T-helper 17 cell (primary cell): ENCODE data around the gene GNB2. TPM values are rescaled to one million over a fixed set of nuclear protein-coding genes. Genes with fewer than 3 reads are reported as not detected.

ENCODE experiments used
- ATAC-seq: fragments of 150-1000 bp; cut with Tn5 transposase; 2 replicates; pipeline ENCODE4 v1.10.0; 2021; ENCODE audit warnings: mild to moderate bottlenecking, moderate library complexity
- DNase-seq, 3 donors: peaks; one replicate each; pipeline versions ENCODE4 v3.0.0 to v3.0.0-alpha.2; 2020 to 2021
- H3K9me3 ChIP-seq: one replicate; pipeline ENCODE4 v1.7.0; 2013; ENCODE audit warnings: low read length, mild to moderate bottlenecking; ENCODE audit not compliant: control insufficient read depth, poor library complexity, severe bottlenecking
- H3K27ac Mint-ChIP-seq: one replicate; pipeline ENCODE4 v1.8.0; 2022; ENCODE audit warnings: mild to moderate bottlenecking, moderate library complexity, mixed read lengths
- H3K27me3 Mint-ChIP-seq: one replicate; pipeline ENCODE4 v1.8.0; 2022; ENCODE audit warnings: mixed read lengths
- H3K36me3 Mint-ChIP-seq: one replicate; pipeline ENCODE4 v1.8.0; 2022; ENCODE audit warnings: low read depth, mixed read lengths
- H3K4me1 Mint-ChIP-seq: one replicate; pipeline ENCODE4 v1.8.0; 2022; ENCODE audit warnings: mild to moderate bottlenecking, mixed read lengths
- H3K4me3 Mint-ChIP-seq: one replicate; pipeline ENCODE4 v1.8.0; 2022; ENCODE audit warnings: mild to moderate bottlenecking, moderate library complexity, mixed read lengths
- total RNA-seq, 4 donors: library from RNA in 2 of 4; stranded (reverse) in 2 of 4; gene quantifications; one replicate each; pipeline ENCODE4 v1.2.3 and lab custom pipeline; 2022 to 2026

The GNB2 gene
- total RNA-seq, 2 donors from 2014 or later, result 140 to 161 TPM

DNA sequence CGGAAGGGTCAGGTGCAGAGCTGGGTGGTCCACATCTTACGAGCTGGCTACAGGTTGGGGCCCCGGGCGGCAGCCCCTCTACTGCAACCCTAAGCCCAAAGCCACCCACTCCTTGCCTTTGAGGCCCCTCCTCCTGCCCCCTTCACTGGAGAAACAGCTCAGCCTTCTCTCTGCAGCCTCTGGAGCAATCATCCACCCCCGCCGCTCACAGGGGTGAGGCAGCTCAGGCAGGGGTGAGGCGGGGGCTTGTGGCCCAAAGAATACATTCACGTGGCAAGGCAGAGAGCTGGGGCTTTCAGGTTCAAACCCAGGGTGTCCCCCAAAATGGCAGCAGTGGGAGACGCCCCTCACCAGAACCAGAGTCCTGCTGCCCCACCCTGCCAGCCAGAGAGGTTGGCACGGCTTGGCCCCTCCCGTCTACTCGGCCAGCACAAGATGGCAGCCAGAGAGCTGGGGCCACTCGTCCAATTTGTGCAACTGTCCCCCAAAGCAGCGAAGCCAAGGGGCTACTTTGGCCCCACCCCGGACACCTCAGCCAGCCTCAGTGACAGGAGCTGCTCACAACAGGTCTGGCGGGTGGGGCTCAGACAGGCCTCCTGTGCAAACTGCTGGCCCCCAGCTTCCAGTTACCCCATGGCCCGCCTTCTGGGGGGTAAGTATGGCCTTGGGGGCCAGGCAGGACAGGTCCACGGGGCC is 7.2 kb downstream of the GNB2 start:
- no peaks in the 10 kb centered on the region for H3K27me3 Mint-ChIP-seq
- H3K4me1 Mint-ChIP-seq, result peaks cover 31% of the 10 kb centered on the region
- DNase-seq, result no peak
- H3K4me3 Mint-ChIP-seq, result no peak overlapping the region
- no peak for ATAC-seq
- peaks cover 2% of the 10 kb centered on the region for H3K36me3 Mint-ChIP-seq
- no peaks in the 10 kb centered on the region for H3K9me3 ChIP-seq
- H3K27ac Mint-ChIP-seq, result peak overlapping the region; percentile 84

DNA sequence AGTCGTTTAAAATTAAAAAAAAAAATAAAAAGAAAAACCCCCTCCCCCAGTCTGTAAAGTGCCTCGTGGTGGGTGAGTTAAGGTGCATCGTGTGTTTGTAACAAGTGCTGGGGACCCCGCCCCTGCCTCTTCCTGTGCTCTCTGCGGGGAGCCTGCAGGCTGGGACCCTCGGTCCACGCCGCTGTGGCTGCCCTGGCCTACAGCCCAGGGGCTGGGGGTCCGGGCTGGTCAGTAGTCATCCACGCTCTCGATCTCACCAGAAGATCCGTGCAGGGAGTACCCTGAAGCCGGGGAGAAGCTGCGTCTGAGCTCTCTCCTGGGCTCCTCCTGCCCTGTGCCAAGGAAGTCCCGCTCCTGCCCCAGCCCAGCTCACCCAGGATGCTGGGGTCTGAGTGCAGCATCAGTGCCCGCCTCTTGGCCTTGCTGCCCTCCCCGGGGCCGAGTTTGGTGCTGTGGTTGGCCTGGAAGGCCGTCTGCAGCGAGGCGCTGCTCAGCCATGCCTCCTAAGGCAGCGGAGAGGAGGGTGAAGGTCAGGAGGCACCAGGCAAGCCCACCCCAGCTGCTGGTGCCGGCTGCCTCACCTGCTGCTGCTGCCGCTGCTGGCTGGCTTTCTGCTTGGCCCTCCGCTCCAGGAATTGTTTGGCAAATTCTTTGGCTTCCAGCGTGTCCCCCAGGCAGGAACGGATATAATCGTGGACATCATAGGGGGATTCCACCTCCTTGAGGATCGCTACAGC is 8.1 kb downstream of the GNB2 start:
- Mint-ChIP-seq H3K4me1 (peaks cover 28% of the 10 kb centered on the region), H3K4me3 (no peak overlapping the region), H3K27me3 (no peaks in the 10 kb centered on the region), H3K27ac (peak overlapping the region; percentile 53), H3K36me3 (peaks cover 2% of the 10 kb centered on the region)
- ATAC-seq, result peak; percentile 7
- DNase-seq, result no peak
- H3K9me3 ChIP-seq, result no peaks in the 10 kb centered on the region

DNA sequence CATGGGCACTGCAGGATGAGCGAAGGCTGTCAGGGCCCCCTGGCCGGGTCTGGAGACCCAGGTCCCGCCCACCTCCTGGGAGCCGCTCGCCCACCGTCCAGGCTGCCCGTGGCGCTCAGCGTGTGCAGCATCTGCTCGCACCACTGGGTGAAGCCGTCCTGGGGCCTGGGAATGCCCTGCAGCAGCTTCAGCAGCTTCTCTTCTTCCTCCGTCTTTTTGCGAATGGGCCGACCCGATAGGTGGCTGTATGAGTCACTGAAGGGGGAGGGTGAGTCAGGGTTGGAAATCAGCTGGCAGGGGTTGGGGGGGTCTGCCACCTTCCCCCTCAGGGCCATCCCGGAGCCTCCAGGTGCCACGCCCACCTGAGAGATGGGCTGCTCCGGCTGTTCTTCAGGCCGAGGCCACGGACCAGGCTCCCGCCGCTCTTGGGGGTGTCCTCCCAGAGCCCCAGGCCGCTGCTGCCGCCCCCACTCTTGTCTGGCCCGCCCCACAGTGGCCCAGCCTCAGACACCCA is 8.7 kb downstream of the GNB2 start:
- no peaks in the 10 kb centered on the region for H3K9me3 ChIP-seq
- no peak overlapping the region for H3K27ac Mint-ChIP-seq
- H3K4me3 Mint-ChIP-seq, result no peak overlapping the region
- peaks cover 26% of the 10 kb centered on the region for H3K4me1 Mint-ChIP-seq
- no peak for DNase-seq
- H3K27me3 Mint-ChIP-seq, result no peaks in the 10 kb centered on the region
- no peak for ATAC-seq
- H3K36me3 Mint-ChIP-seq, result peaks cover 2% of the 10 kb centered on the region

DNA sequence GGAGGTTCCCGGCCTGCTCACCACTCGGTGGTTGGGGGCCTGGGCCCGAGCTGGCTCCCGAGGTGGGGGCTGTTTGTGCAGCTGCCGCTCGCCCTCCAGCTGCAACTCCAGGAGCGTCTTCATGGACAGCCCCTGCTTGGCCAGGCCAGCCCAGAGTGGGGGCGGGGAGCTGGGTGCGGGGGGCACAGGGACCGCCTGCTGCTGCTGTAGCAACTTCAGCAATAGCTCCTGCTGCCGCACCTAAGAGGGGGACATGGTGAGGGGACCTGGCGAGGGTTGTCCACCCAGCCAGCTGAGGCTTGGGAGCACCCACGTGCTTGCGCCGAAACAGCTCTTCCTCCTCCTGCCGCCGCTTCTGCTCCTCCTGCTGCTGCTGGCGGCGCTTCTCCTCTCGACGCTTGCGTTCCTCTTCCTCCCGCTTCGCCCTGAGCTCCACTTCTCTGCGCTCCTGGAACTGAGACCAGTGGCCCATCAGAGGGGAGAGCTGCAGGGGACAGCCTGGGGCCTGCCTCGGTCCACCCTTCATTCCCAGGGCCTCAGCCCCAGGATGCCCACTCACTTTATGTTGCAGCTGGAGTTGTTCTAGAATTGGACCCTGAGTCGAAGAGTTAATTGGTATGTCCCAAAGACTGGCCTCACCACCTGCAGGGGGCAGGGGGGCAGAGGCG is 9.6 kb downstream of the GNB2 start:
- Mint-ChIP-seq H3K27me3 (no peaks in the 10 kb centered on the region), H3K4me3 (no peak overlapping the region), H3K4me1 (peaks cover 21% of the 10 kb centered on the region), H3K36me3 (no peaks in the 10 kb centered on the region), H3K27ac (no peak overlapping the region)
- H3K9me3 ChIP-seq, result no peaks in the 10 kb centered on the region
- ATAC-seq, result no peak
- no peak for DNase-seq

DNA sequence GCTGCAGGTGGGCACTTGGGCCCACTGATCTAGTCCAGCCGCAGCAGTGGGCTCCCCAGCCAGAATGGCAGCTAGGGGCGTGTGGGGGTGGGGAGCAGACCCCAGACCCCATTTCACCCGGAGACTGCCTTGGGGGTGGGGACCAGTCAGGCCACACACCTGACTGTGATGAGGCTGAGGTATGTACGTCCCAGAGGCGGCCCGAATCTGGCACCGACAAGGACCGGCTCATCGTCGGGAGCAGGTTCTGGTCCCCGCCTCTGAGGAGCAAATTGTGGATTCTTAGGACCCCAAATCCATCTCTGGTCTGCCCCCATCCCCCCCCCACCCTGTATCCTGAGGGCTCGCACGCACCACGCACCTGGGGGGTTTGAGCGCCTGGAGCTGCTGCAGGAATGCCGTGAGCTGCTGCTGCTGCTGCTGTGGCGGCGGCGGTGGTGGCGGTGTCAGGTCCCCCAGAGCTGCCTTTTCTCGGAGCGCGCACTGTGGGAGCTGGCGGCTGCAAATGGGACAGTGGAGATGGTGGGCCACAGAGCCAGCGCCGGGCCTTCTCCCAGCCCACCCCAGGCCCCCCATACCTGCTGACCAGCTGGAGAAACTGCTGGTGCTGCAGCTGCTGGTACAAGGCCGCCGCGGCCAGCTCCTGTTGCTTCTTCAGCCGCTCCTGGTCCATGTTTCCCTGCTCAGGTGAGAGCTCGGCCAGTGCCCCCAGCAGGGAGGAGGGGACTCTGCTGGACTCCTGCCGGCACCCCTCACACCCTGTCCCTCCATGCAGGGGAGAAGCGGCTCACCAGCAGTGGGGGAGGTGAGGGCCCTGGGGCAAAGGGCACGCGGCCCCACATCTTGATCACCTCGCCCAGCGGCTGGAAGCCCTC is 10.4 kb downstream of the GNB2 start:
- ATAC-seq (no peak), DNase-seq (no peak)
- Mint-ChIP-seq H3K27me3 (no peaks in the 10 kb centered on the region), H3K4me1 (peaks cover 20% of the 10 kb centered on the region), H3K27ac (no peak overlapping the region), H3K4me3 (no peak overlapping the region), H3K36me3 (no peaks in the 10 kb centered on the region)
- no peaks in the 10 kb centered on the region for H3K9me3 ChIP-seq

DNA sequence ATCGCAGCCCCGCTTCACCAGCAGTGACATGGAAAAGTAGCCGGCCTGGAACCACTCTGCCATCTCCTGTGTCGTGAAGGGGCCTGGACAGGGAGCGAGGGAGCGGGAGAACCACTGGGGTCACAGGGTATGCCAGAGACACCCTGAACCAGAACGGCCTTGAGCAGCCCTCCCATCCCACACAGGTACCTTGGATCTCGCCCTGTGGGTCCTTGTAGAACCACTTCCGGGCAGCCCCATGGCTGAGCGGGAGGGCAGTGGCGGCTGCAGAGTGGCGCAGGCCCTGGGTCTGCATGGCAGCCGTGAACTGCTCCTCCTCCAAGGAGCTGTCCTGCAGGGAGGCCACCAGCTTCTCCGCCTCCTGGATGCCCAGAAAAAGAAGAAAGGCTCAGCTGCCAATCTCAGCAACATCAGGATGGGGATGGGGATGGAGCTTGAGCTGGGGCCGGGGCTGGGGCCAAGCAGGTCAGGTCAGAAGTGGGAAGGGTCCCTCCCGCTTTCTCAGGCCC is 11.0 kb downstream of the GNB2 start:
- no peaks in the 10 kb centered on the region for H3K27me3 Mint-ChIP-seq
- H3K4me1 Mint-ChIP-seq, result peaks cover 20% of the 10 kb centered on the region
- H3K36me3 Mint-ChIP-seq, result no peaks in the 10 kb centered on the region
- H3K4me3 Mint-ChIP-seq, result no peak overlapping the region
- ATAC-seq (no peak), DNase-seq (no peak)
- no peaks in the 10 kb centered on the region for H3K9me3 ChIP-seq
- no peak overlapping the region for H3K27ac Mint-ChIP-seq

DNA sequence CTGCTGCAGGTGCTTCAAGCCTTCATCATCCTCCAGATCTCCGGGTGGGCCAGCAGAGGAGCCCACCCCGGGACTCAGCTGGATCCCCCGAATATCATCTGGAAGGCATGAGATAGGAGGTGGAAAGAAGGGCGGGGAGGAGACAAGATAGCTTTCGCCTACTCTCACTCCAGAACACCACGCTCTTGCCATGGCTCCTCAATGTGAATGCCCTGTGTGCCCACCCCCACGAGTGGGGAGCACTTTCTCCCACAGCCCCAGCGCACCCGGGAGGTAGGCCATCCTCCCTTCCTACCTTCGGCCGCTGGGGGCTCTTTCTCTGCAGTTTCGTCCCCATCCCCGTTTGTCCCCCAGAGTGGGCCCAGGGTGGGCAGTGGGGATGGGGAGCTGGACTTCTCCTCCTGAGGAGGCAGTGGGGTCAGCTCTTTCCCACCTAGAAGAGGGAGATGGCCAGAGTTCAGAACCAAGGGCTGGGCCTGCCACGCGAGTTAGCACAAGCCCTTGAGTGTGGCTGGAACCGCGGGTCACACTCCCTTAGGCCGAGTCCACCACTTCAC is 11.6 kb downstream of the GNB2 start:
- ATAC-seq (no peak), DNase-seq (no peak)
- H3K9me3 ChIP-seq, result no peaks in the 10 kb centered on the region
- Mint-ChIP-seq H3K36me3 (no peaks in the 10 kb centered on the region), H3K27me3 (no peaks in the 10 kb centered on the region), H3K4me3 (no peak overlapping the region), H3K4me1 (peaks cover 19% of the 10 kb centered on the region), H3K27ac (no peak overlapping the region)

DNA sequence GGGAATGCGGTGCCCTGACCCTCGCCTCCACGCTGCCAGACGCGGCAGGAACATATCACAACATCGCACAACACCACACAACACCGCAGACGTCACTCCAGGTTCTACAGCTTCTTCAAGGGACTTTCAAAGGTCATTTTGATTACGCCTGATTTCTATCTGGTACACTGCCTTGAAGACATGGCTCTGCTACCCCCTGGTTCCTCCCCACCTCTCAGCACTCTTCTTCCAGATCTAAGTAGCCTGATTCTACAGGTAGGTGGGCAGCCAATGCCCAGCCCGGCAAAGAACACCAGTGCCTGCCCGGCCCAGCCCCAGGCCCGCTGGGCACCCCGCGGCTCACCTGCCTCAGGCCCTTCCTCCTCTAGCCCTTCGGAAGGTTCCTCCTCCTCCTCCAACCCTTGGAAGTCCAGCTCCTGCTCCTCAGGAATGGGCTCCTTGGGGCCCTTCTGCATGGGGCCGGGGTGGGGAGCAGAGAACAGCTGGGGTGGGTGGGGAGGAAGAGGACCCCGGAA is 12.1 kb downstream of the GNB2 start:
- no peak for ATAC-seq

DNA sequence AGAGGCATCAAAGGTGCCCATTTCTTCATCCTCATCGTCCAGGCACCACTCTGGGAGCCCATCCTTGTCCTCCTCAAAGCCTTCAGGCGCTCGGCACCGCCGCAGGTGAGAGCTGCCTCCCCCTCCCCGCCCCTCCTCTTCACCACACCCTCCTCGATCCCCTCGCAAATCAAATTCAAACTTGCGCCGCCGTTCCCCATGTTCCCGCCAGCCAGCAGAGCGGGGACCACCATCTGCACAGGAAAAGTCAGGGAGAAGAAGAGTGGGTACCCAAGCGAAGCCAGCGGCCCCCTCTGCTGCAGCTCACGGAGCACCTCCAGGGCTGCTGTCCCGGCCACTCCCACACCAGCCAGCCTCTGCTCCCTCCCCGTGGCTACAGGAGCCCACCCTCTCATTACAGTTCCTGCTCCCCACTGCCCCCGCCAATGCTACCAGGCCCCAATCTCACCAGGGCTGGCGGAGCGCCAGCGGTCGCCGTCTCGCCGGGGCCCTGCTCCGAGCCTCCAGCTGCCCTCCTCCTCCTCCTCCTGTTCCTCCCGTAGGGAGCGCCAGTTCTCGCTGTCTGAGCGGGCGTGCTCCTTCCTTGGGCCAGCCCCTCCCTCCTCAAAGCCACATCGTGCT is 12.8 kb downstream of the GNB2 start:
- Mint-ChIP-seq H3K36me3 (no peaks in the 10 kb centered on the region), H3K27me3 (no peaks in the 10 kb centered on the region), H3K4me1 (peaks cover 14% of the 10 kb centered on the region), H3K27ac (no peak overlapping the region), H3K4me3 (no peak overlapping the region)
- ATAC-seq (no peak), DNase-seq (no peak)
- no peaks in the 10 kb centered on the region for H3K9me3 ChIP-seq

More for the DNA sequence above, 12.1 kb downstream of the GNB2 start:
- no peaks in the 10 kb centered on the region for H3K36me3 Mint-ChIP-seq
- H3K4me3 Mint-ChIP-seq, result no peak overlapping the region
- H3K9me3 ChIP-seq, result no peaks in the 10 kb centered on the region
- no peaks in the 10 kb centered on the region for H3K27me3 Mint-ChIP-seq
- H3K4me1 Mint-ChIP-seq, result peaks cover 14% of the 10 kb centered on the region
- no peak overlapping the region for H3K27ac Mint-ChIP-seq
- no peak for DNase-seq

DNA sequence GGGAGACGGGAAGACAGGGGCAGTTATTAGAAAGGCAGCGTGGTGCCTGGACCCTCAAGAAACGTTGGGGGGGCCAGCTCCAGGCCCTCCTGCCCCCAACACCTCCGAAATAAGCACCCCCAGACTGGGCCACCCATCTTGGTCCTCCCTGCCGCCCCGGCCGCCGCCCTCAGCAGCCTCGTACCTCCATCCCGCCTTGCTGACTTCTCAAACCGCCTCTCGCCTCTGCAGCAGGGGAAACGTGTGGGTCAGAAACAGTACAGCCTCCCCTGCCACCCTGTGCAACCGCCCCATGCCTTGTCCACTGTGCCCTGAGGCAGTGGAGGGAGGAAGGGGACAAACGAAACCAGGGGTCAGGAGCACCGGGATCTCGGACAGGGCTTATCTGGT is 13.3 kb downstream of the GNB2 start:
- Mint-ChIP-seq H3K4me1 (peaks cover 14% of the 10 kb centered on the region), H3K4me3 (no peak overlapping the region), H3K36me3 (no peaks in the 10 kb centered on the region), H3K27ac (no peak overlapping the region), H3K27me3 (no peaks in the 10 kb centered on the region)
- H3K9me3 ChIP-seq, result no peaks in the 10 kb centered on the region
- no peak for ATAC-seq
- DNase-seq, result no peak

DNA sequence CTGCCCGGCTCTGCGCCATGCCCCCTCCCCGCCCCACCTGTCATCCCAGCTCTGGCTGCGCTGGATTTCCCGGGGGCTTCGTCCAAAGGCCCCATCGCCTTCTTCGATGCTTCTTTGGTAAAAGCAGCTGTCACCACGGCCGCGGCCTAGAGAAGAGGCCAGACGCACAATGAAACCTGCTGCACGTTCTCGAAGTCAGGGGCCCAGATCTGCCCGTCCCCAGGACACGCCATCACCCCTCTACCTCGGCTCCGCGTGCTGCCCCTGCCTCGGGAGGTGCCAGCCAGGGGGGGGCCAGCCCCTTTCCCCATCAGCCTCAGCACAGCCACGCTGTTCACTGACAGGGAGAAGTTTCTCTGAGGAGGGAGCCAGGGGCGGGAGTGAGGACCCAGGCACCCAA is 13.7 kb downstream of the GNB2 start:
- Mint-ChIP-seq H3K4me1 (peaks cover 17% of the 10 kb centered on the region), H3K27me3 (no peaks in the 10 kb centered on the region), H3K4me3 (no peak overlapping the region), H3K36me3 (no peaks in the 10 kb centered on the region), H3K27ac (no peak overlapping the region)
- ATAC-seq (no peak), DNase-seq (no peak)
- H3K9me3 ChIP-seq, result no peaks in the 10 kb centered on the region

DNA sequence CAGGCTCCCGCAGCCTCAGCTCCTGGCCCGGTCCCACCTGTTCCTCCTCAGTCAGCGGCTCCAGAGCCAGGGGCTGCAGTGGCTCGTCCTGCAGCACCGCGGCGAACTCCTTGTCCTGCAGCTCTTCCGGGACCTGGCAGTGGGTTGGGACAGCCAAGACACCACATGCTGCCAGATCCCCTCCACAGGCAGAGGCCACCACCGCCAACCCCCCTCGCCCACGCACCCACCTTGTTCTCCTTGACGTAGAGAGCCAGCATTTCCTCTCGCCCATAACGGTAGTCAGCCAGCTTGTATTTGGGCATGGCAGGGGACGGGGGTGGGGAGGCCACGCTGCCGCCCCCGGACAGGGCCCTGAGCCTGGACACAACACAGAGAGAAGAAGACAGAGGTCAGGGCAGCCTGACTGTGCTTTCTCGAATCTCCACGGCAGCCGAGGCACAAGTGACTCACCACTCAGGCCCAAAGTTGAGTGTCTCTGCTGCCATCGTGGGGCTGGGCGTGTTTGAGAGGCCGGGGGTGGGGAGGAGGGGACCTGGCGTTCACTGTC is 14.3 kb downstream of the GNB2 start:
- ATAC-seq, result no peak
- Mint-ChIP-seq H3K4me3 (no peak overlapping the region), H3K27me3 (no peaks in the 10 kb centered on the region), H3K36me3 (no peaks in the 10 kb centered on the region), H3K27ac (no peak overlapping the region), H3K4me1 (peaks cover 23% of the 10 kb centered on the region)
- no peaks in the 10 kb centered on the region for H3K9me3 ChIP-seq
- no peak for DNase-seq
